GM19023 (cell line): ENCODE measurements around the gene TP53BP2.

Experiments
- ATAC-seq: cut with Tn5 transposase; IDR thresholded peaks from one replicate; pipeline ENCODE4 v1.9.1; 2021; ENCODE audit warnings: mild to moderate bottlenecking, moderate library complexity; ENCODE audit not compliant: unreplicated experiment

The TP53BP2 gene

DNA sequence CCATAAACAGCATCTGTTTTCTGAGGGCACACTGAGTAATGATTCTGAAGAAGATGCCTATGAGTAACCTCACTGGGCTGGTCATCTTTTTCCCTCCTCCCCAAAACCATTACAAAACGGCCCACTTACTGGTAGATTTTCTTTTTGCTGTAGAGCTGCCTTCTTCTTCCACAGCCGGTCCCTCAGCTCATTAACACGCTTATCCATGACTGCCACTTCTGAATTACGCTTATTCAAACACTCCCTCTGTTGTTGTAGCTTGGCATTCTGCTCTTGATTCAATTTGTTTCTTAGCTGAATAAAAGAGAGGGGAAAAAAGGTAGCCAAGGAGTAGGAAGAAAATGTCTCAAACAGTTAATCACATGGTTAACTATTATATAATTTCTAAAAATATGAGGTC lies 43.1 kb downstream of the TP53BP2 start:
- ATAC-seq, result no peak

DNA sequence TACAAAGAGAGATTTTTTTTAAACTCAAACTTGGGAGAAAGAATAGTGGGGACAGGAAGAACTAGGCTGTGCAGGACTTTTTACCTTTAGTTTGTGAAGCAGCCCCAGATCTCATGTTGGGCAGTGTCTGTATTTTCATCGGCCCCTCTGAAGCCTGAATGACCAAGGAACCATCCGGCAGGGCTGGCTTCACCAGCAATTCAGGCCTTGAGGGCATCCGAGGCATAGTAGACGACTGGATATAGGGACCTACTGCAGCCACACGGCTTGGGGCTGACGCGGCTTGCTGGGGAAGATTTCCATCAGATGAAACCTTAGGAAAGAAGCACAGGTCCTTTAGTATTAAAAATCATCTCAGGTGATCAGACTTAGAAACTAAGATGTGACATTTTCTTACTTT lies 43.7 kb downstream of the TP53BP2 start:
- no peak for ATAC-seq

DNA sequence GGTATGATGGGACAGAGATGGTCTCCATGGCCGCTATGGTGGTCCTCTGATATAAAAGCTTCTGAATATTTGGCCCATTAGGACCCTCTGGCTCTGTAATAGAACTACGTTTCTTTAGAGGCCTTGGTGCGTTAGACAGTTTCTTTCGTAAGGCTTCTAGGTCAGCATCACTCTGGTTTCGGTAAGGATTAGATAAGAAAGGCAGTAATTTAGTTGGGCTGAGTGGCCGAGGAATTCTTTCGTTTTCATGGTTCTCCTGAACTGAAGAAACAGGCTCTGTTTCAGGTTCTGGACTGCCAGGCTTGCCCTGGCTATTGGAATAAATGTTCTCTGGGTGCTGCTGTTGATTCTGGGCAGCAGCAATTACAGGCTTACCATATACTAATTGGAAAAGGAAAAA lies 49.5 kb downstream of the TP53BP2 start:
- no peak for ATAC-seq

DNA sequence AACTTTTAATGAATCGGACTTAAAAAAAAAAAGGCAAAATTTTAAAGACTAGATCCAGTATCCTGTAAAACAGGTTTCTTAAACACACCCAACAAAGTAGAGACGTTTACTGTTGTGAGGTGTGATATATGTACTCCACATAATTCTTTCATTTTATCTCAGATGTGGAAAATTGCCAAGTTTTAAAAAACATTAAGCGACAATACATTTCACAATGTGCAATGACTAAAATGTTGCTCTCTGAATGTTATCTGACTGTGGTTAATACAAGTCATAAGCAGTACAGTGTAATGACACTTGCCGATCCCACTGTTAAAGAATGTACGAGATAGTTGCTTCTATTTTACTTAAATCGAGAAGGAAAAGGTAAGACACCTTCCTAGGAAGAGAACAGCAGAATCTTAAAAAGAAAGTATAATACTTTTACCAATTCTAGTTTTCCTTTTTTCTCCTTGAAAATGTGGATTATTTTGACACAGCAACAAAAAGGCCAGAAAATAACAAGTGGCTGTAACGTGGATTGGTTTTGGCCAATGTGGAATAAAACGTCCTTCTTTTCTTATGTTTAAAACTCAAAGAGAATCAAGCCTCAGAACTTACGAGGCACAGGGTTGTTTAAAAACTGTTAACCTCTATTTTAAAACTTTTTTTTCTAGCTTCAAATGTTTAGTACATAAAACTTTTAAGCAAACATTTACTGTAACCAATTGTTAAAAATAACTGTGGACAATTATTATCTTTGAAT lies 51.4 kb downstream of the TP53BP2 start:
- no peak for ATAC-seq

DNA sequence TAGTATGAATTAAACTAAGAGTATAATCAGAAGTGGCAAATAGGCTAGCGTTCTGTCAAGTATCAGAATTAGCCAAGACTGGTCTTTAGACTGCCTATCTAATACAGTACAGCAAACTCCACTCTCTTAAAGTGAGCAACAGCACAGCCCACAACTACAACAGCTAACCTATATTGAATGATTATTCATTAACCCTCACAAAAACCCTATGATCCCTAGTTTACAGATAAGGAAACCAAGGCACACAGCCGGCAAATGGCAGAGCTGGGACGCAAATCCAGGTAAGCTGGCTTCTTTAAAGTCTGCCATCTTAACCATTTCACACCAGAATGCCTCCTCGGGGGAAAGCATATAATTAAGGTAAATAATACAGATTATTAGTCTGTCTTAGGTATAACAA lies 52.0 kb downstream of the TP53BP2 start:
- ATAC-seq, result no peak

DNA sequence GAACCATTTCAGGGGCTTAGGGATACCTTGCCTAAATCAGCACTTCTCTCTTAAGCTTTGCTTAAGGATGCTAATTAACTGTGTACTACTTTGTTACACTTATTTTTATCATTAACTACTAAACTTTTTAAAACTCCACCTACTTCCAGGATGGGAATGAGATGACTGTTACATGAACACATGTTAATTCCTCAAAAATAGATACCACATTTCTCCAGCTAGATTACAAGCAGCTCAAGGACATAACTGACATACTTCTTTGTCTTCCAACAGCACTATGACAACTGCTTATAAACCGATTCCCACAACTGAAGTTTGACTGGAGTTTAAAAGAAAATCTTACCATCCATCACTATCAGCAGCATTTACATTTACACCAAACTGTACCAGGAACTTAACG lies 53.7 kb downstream of the TP53BP2 start:
- ATAC-seq, result no peak

DNA sequence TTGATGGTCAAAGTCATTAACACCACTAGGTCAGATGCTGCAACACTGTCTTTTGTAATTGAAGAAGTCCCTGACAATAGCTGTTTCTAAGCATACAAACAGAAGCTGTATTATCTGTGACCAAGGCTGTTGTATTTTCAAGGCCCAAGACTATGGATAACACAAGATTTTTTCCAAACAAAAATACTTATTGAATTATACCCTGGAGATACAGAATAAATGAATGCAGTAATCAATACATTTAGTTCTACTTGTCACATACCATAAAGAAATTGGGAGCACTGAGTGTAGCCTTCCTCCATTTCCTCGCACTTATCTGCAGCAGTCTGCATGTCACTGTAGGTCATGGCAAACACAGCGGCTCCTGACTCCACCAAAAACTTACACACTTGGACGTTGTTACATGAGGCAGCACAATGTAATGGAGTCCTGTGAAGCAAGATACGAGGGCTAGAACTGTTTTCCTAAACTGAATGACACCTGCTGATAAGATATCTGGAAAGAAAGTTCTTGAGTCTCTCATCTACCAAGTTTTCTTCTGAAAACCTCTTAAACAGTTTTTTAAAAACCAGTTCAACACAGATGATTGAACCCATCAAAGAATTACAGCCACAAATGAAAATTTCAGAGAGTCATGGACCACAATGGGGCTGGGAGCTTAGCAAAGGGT lies 56.9 kb downstream of the TP53BP2 start:
- no peak for ATAC-seq

DNA sequence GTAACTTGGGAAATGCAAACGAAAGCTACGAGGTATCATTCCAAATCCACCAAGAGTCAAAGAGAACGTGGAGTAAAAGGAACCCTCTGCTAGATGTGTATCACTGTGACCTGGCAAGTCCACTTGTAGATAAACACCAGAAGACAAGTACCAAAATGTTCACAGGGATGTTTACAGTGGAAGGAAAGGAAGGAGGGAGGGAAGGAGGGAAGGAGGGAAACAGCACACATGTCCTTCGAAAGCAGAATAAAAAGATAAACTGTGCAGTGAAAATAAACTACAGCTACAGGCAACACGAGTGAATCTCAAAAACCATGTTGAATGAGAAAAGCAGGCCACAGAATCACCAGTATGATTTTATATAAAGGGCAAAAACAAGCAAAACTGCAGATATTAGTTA lies 59.9 kb downstream of the TP53BP2 start:
- ATAC-seq, result no peak

DNA sequence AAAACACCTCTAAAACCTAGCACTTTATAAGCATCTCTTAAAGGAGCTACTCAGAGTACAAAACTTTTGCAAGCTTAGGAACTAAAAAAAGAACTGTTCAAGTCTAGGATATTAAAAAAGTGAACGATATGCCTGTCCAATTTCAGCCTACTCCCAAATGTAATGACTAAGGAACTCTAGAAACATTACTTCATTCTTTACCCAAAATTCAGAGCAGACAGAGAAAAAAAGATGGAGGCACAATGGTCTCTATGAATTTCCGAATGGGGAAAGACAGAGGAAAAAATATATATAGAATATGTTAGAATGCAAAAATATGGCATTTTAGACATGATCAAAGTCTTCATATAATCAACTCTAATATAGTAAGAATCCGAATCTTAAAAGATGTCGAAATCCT lies 61.2 kb downstream of the TP53BP2 start:
- ATAC-seq, result no peak

DNA sequence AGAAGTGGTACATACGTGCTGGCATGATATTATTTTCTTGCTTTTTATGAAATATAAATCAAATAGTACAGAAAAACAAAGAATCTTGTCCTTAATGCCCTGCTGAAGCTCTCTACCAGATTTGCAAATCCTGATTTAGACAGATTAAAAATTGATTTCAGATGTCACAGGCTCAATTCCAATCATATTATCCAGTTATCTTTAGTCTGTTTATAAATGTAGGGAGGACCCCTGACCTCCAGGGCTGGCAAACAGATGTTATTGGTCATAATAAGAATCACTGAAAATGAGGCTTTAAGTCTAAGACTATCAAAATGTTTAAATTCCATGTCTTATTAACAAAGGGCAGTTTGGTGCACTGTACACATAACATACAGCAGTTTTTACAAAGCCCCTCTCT lies 62.1 kb downstream of the TP53BP2 start:
- no peak for ATAC-seq

DNA sequence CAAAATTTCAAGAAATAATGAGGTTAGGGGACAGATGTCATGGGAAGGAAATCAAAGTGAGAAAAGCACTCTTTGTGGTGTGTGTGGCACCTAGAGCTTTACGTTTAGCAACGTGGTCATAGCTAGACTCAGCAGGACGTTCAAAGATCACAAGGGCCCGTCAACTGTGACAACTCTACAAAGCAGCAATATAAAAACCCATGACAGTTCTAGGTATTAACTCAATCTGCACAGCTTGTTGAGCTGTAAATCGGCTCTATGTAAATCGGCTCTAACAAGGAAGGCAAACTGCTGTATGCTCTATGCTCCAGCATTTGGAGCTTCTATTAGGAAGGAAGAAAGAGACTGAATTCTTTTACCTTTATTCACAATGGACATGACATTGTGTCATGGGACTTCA lies 64.8 kb downstream of the TP53BP2 start:
- no peak for ATAC-seq

DNA sequence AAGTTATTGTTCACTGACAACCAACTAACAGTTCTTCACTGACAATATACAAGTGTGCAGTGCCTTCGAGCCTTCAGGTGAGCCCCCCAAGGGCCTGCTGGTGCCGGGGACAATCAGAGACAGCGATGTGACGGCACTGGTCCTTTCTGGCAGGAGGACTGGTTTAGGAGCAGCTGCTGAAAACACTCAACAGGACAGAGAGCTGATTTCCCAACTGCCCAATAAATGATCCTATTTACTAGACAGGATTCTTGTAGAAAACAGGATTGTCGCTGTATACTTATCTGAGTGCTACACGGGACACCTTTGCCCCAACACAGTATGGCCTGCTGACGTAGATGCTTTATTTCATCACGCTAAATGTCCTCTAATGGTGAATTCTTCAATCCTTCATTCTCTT lies 65.4 kb downstream of the TP53BP2 start:
- no peak for ATAC-seq

DNA sequence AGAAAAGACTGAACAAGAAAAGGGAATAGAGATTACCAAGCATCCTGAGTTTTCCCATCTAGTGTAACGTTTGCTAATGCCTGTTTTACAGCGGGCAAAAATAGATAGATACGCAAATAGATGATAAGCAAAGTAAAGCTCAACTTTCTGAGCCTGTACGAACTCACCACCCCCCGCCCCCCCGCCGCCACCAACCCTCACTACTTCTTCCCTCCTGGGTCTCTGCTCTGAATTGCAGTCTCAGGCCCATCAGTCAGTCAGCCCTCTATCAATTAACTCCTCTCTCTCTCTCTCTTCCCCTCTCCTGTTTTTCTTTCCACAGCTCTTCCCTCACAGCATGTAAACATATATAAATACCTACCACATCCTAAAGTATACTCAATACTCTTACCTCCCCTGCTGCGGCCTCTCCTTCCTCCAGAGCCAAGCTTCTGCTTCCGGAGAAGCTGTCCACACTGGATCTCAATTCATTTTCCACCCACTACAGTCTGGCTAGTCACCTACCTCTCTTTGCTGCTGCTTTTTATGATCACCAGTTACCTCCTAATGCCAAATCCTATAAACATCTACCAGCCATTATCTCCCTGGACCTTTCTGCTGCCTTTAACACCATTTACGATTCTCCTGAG lies 68.8 kb downstream of the TP53BP2 start:
- ATAC-seq, result no peak

DNA sequence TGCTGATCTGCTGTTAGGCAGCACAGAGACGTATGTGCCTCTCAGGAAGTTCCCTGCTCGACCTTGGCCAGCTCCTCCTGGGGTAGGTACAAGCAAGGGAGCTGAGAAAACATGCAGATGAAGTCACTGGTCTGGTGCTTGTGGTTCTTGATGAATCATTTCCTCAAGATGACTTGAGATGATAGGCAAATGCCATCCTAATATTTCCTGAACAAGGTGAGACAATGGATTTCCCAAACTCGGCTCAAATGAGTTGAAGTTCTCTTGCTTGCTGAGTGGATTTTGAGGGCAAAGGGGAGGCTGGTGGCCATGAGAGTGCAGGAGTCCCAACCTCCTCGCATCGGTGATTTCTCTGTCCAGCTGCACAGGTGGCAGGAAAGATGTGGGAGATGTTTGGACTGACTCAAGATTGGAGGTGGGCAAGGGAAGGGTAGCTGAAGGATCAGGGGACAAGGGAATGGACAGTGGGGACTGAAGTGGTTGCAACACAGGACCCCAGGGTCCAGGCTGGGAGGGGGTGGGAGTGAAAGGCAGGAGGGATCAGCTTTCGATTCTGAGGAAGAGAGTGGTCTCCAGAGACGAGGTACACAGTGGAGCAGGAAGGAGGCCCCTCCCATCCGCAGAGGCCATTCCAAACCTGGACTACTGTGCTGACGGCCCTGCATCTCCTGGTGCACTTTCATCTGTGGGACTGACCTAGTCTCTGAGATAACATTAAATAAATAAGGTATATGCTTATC lies 69.5 kb downstream of the TP53BP2 start:
- no peak for ATAC-seq

DNA sequence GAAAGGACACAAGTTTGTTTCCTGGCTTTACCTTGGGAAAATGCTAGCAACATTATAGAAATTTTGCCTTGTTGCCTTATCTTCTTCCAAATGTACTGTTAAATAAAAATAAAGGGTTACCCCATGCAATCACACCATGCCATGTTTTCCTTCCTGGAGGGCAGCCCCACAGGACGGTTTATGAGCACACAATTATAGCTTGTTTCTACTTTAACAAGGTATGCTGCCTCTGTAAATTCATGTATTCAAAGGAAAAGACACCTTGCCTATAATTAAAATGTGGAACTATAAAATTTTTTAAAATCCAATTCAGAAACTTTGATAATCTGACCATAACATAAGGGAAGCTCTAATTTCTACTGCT lies 70.1 kb downstream of the TP53BP2 start:
- no peak for ATAC-seq

DNA sequence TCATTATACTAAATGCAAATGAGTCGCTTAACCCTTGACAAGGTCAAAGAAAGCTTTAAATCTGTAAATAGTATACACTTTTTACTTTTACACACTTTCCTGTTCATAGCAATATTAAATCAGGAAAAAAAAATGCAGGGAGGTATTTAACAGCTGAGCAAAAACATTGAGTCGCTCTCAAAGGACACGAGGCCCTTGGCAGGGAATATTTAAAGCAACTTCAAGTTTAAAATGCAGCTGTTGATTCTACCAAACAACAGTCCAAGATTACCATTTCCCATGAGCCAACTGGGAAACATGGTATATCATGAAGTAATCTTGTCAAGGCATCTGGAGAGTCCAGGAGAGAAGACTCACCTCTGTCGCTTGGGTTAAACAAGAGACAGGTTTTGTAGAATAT lies 70.7 kb downstream of the TP53BP2 start:
- no peak for ATAC-seq

DNA sequence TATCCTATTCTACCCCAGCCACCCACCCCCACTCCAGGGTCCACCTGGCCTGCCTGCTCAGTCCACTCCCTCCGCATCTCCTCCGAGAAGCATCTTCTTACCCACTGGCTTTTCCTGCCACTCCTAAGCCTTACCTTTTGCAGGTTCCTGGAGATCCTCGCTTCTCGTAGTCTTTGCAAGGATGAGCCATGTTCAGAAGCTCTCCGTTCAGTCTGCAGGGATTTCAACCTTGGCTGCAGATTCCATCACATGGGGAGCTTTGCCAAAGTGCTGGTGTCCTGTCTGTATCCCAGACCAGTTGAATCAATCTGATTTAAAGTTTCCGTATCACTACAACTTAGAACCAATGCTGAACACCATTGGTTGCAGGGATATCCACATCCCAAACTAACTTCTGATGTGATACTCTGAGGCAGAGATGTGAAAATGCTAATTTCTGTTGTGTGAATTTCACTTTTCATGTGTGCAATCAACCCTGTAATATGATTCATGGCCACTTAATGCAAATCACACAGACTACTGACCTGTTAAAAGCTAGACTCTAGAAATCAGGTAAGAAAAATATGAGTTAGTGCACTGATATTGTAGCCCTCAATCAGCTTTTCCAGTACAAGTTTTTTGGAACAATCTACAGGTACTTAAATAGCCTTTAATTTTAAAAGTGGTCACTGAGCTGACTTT lies 71.5 kb downstream of the TP53BP2 start:
- ATAC-seq, result no peak

DNA sequence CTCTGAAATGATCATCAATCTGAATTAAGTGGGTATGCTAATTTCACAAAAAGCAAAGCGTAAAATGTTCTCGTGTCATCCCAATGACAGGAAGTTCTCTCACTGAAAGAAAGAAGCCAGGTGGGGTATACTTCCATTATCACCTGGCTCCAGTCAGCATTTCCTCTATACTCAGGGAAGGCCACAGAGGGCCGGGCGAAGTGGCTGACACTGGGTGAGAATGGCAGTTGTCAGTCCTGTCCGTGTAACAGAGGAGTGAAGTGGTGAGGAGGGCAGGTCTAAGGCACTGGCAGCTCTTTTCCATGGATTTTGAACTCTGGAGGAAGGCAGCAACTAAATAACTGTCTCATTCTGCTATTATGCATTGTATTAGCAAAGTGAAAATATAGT lies 73.0 kb downstream of the TP53BP2 start:
- ATAC-seq, result no peak

DNA sequence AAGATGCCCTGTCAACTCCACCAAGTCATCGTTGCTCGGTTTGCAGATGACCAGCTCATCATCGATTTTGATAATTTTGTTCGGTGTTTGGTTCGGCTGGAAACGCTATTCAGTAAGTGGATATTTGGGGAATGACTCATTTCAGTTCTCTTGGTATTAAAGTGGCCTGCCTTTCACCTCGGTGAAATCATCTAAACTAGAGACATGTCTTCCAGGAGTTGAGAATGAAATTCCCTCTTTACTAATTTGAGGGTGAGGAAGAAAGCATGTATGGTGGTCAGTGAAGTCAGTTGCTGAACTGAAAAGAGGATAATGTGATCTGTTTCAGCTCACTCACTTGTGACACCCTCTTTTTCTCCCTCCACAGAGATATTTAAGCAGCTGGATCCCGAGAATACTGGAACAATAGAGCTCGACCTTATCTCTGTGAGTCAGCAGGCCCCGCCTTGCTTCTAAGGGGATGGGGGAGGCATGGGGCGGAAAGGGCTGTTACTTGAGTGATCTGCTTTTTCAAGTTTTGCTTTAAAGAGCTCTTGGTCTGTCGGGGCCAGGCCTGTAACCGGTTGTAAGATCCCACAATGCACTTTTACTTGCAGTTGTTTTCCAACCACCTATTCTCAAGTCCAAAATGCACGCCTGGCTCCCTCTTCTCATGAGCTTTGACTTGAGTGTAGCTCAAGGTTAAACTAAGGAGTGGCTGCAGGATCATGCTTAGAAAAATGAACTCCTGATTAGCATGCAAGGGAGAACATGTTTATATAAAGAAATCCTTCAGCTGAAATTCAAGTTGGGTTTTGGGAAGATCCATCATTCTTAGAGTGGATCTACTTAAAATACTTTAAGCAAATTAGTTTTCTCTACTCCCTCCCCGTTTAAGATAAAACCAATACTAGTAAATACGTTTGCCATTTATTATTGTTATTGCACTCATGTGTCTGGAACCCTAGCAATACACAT lies 73.7 kb downstream of the TP53BP2 start:
- ATAC-seq, result no peak

DNA sequence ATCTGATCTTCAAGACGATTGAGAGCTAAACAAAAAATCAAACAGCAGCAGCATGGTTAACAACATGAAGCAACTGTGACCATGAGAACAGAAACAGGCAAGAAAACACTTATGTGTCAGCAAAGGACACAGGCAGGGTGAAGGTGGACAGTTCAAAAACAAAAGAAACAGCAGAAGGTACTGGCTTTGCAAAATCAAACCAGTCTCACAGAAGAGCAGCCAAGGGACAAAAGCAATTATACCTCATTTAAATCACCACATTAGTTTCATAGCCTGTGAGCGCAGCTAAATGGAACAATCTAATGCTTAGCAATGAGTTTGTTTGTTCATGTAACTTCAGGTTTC lies 74.3 kb downstream of the TP53BP2 start:
- ATAC-seq, result no peak
